H9 (cell line): ENCODE data around the gene SMIM41. TPM values are rescaled to one million over a fixed set of nuclear protein-coding genes. Genes with fewer than 3 reads are reported as not detected.

Experiments
- DNase-seq: peaks from one replicate; pipeline ENCODE4 v3.0.0-alpha.2; 2017
- H2AFZ ChIP-seq: one replicate; pipeline ENCODE4 v1.6.1; 2013; ENCODE audit warnings: mild to moderate bottlenecking, low read length, control low read depth, moderate library complexity
- H2AK5ac ChIP-seq: 2 replicates; pipeline ENCODE4 v1.6.1; 2013; ENCODE audit warnings: low read length, control low read depth, mixed read lengths; ENCODE audit not compliant: insufficient read length
- H2BK120ac ChIP-seq: one replicate; pipeline ENCODE4 v1.6.1; 2013; ENCODE audit warnings: low read depth, mild to moderate bottlenecking, low read length, control low read depth, inconsistent platforms; ENCODE audit not compliant: poor library complexity, severe bottlenecking
- H2BK12ac ChIP-seq: 2 replicates; pipeline ENCODE4 v1.6.1; 2013; ENCODE audit warnings: low read length, control low read depth, mixed read lengths, low read depth; ENCODE audit not compliant: insufficient read length
- H2BK15ac ChIP-seq: 2 replicates; pipeline ENCODE4 v1.6.1; 2013; ENCODE audit warnings: low read depth, low read length, control low read depth
- H2BK20ac ChIP-seq: one replicate; pipeline ENCODE4 v1.6.1; 2013; ENCODE audit warnings: low read depth, mild to moderate bottlenecking, low read length, control low read depth, inconsistent platforms; ENCODE audit not compliant: poor library complexity, severe bottlenecking
- H2BK5ac ChIP-seq: 2 replicates; pipeline ENCODE4 v1.6.1; 2013; ENCODE audit warnings: low read length, control low read depth, mixed read lengths; ENCODE audit not compliant: insufficient read length
- H3K14ac ChIP-seq: 2 replicates; pipeline ENCODE4 v1.6.1; 2013; ENCODE audit warnings: low read length, control low read depth; ENCODE audit not compliant: insufficient read depth
- H3K18ac ChIP-seq: 2 replicates; pipeline ENCODE4 v1.6.1; 2013; ENCODE audit warnings: low read depth, mild to moderate bottlenecking, mixed read lengths, low read length, control low read depth; ENCODE audit not compliant: insufficient read length
- H3K23ac ChIP-seq: 2 replicates; pipeline ENCODE4 v1.6.1; 2013; ENCODE audit warnings: low read length, control low read depth, mixed read lengths, low read depth; ENCODE audit not compliant: insufficient read length
- H3K23me2 ChIP-seq: 2 replicates; pipeline ENCODE4 v1.6.1; 2013; ENCODE audit warnings: low read depth, mild to moderate bottlenecking, mixed read lengths, low read length, control low read depth; ENCODE audit not compliant: insufficient read length, poor library complexity, severe bottlenecking
- H3K27ac ChIP-seq: 2 replicates; pipeline ENCODE4 v1.5.1; 2013; ENCODE audit warnings: low read length, control low read depth, mixed read lengths, low read depth; ENCODE audit not compliant: insufficient read length
- H3K27me3 ChIP-seq: 2 replicates; pipeline ENCODE4 v1.6.1; 2013; ENCODE audit warnings: low read length, control low read depth, inconsistent platforms; ENCODE audit not compliant: insufficient read depth
- H3K4ac ChIP-seq: 2 replicates; pipeline ENCODE4 v1.6.1; 2013; ENCODE audit warnings: low read depth, mild to moderate bottlenecking, control low read depth, inconsistent platforms, low read length, moderate library complexity
- H3K4me1 ChIP-seq: 2 replicates; pipeline ENCODE4 v1.6.1; 2013; ENCODE audit warnings: low read length, control low read depth, inconsistent platforms; ENCODE audit not compliant: insufficient read depth
- H3K4me2 ChIP-seq: 2 replicates; pipeline ENCODE4 v1.6.1; 2013; ENCODE audit warnings: low read length, control low read depth, mixed read lengths; ENCODE audit not compliant: insufficient read length, insufficient read depth
- H3K56ac ChIP-seq: 2 replicates; pipeline ENCODE4 v1.6.1; 2013; ENCODE audit warnings: low read depth, mild to moderate bottlenecking, mixed read lengths, low read length, control low read depth; ENCODE audit not compliant: insufficient read length
- H3K79me1 ChIP-seq: 2 replicates; pipeline ENCODE4 v1.6.1; 2013; ENCODE audit warnings: low read depth, mild to moderate bottlenecking, moderate library complexity, low read length, control low read depth, inconsistent platforms; ENCODE audit not compliant: insufficient read depth, poor library complexity, severe bottlenecking
- H3K79me2 ChIP-seq: 2 replicates; pipeline ENCODE4 v1.6.1; 2013; ENCODE audit warnings: low read length, control low read depth, inconsistent platforms; ENCODE audit not compliant: insufficient read depth
- H3K9ac ChIP-seq: 2 replicates; pipeline ENCODE4 v1.6.1; 2013; ENCODE audit warnings: low read length, control low read depth, mixed read lengths; ENCODE audit not compliant: insufficient read length; ENCODE audit errors: extremely low read depth
- H3K9me3 ChIP-seq: one replicate; pipeline ENCODE4 v1.6.1; 2013; ENCODE audit warnings: low read depth, low read length, inconsistent platforms; ENCODE audit not compliant: control insufficient read depth
- H3T11ph ChIP-seq: one replicate; pipeline ENCODE4 v1.6.1; 2013; ENCODE audit warnings: mild to moderate bottlenecking, low read length, control low read depth, inconsistent platforms
- H4K20me1 ChIP-seq: one replicate; pipeline ENCODE4 v1.6.1; 2013; ENCODE audit not compliant: control insufficient read depth, insufficient read length, insufficient read depth
- H4K5ac ChIP-seq: 2 replicates; pipeline ENCODE4 v1.6.1; 2013; ENCODE audit warnings: low read depth, mild to moderate bottlenecking, mixed read lengths, low read length, control low read depth; ENCODE audit not compliant: insufficient read length
- H4K8ac ChIP-seq: replicated peaks from 2 replicates; pipeline ENCODE4 v1.6.1; 2013; ENCODE audit warnings: low read length, control low read depth, mixed read lengths, low read depth; ENCODE audit not compliant: insufficient read length
- H4K91ac ChIP-seq: 2 replicates; pipeline ENCODE4 v1.6.1; 2013; ENCODE audit warnings: low read depth, mild to moderate bottlenecking, moderate library complexity, mixed read lengths, low read length, control low read depth; ENCODE audit not compliant: insufficient read length
- H3K27ac Mint-ChIP-seq, 3 experiments: 2 replicates in 2 of 3; 3 replicates in 1 of 3; pipeline ENCODE4 v1.8.0; 2020 to 2021; ENCODE audit warnings: mixed read lengths in 3 of 3, mild to moderate bottlenecking in 1 of 3, moderate library complexity in 1 of 3
- H3K27me3 Mint-ChIP-seq: 2 replicates; pipeline ENCODE4 v1.8.0; 2021; ENCODE audit warnings: low read depth, mild to moderate bottlenecking, moderate library complexity, mixed read lengths
- H3K36me3 Mint-ChIP-seq, 3 experiments: 2 replicates in 2 of 3; 3 replicates in 1 of 3; pipeline ENCODE4 v1.8.0; 2020 to 2021; ENCODE audit warnings: low read depth in 3 of 3, mixed read lengths in 3 of 3; ENCODE audit not compliant: insufficient read depth in 1 of 3
- H3K4me1 Mint-ChIP-seq, 2 experiments: 2 replicates each; pipeline ENCODE4 v1.8.0; 2020; ENCODE audit warnings: mixed read lengths in 2 of 2
- H3K4me3 Mint-ChIP-seq, 2 experiments: 2 replicates in 1 of 2; 3 replicates in 1 of 2; pipeline ENCODE4 v1.8.0; 2020 to 2021; ENCODE audit warnings: mild to moderate bottlenecking in 2 of 2, mixed read lengths in 2 of 2, moderate library complexity in 1 of 2
- H3K9me3 Mint-ChIP-seq, 2 experiments: 2 replicates in 1 of 2; 3 replicates in 1 of 2; pipeline ENCODE4 v1.8.0; 2020; ENCODE audit warnings: mild to moderate bottlenecking in 2 of 2, mixed read lengths in 2 of 2, moderate library complexity in 1 of 2
- WGBS: extraction: QIAGEN DNeasy Blood & Tissue Kit; methylation state at CpG from one replicate; pipeline ENCODE4 v1.1.7; 2013; ENCODE audit warnings: missing lambda C conversion rate, low lambda C conversion rate, mixed read lengths; ENCODE audit not compliant: insufficient read length; ENCODE audit errors: extremely low coverage; 5-methylcytosine and 5-hydroxymethylcytosine counted together
- total RNA-seq: library from RNA; stranded (reverse); gene quantifications from 2 replicates; pipeline ENCODE4 v1.2.1, GENCODE V29; 2021
- TF ChIP-seq, protein P1 (sequence below): fragments of 200-600 bp; sonication (generic); conservative IDR thresholded peaks from 3 replicates; pipeline ENCODE4 v1.8.0; 2021; ENCODE audit warnings: antibody characterized with exemption, mild to moderate bottlenecking

Gene SMIM41
- total RNA-seq, 1 experiment from 2014 or later = not detected

DNA sequence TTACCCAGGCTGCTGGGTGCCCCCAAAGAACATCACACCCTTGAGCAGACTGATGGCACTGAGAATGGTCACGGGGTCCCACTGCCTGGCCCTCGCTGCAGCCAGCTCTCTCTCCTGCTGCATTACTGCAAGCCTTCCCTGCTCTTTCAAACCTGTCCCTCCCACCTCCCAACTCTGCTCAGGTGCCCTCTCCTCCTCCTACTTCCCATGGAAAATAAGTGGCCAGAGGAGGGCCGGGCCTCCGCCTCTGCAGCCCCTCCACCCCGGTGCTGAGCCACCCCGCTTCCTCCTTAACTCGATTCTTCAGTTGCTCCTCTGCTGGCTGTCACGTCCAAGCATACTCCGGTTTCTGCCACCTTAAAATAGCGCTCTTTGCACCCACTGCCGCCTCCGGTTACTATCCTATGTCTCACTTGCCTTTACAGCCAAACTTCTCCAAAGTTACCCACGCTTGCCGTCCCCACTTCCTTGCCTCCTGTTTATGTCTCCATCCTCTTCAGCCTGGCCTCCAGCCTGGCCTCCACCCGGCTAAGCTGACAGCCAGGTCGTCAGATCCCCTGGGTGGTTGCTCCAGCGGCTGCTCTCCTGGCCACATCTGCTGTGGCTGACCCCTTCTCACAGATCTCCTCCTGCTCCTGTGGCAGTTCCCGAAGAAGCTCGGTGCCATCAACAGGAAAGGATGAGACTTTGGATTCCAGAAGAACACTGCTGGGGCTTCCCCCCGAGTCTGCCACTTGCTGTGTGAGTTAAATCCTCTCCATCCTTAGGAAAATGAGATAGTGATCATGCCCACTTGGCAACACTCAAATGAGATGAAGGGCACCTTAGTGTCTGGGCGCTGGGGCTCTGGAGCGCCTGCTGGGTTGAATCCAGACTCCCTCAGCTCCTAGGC is 7.7 kb downstream of the SMIM41 start:
- H3K36me3 Mint-ChIP-seq = no peaks in the 10 kb centered on the region
- H3K4me3 Mint-ChIP-seq = no peak overlapping the region; a peak in 1 of 5 replicates
- Histone ChIP-seq H4K8ac (no peak overlapping the region), H4K5ac (no peak overlapping the region), H3K23me2 (no peaks in the 10 kb centered on the region), H3T11ph (no peak overlapping the region), H3K4ac (no peak overlapping the region), H2AK5ac (no peak overlapping the region), H2BK12ac (no peak overlapping the region), H2BK15ac (no peak overlapping the region), H3K79me2 (no peaks in the 10 kb centered on the region), H2BK5ac (no peak overlapping the region), H3K27ac (no peak overlapping the region), H4K91ac (no peak overlapping the region), H2BK20ac (no peak overlapping the region), H3K79me1 (no peaks in the 10 kb centered on the region), H3K9me3 (no peaks in the 10 kb centered on the region), H3K23ac (no peak overlapping the region), H2AFZ (no peak overlapping the region), H3K4me1 (no peaks in the 10 kb centered on the region; the same call in 1 of the 2 replicates), H4K20me1 (no peaks in the 10 kb centered on the region), H3K4me2 (no peak overlapping the region), H3K18ac (no peak overlapping the region), H3K14ac (no peak overlapping the region), H3K56ac (no peak overlapping the region), H3K9ac (no peak overlapping the region), H3K27me3 (no peaks in the 10 kb centered on the region), H2BK120ac (no peak overlapping the region)
- H3K27me3 Mint-ChIP-seq = peaks cover 20% of the 10 kb centered on the region
- H3K9me3 Mint-ChIP-seq = no peaks in the 10 kb centered on the region
- no peak for DNase-seq
- H3K4me1 Mint-ChIP-seq = peaks cover 20 to 32% of the 10 kb centered on the region in 2 experiments
- no CpG with 5 or more reads among the region's 22 CpGs for WGBS
- H3K27ac Mint-ChIP-seq = no peak overlapping the region; a peak in 1 of 7 replicates
- TF ChIP-seq, protein P1, sequence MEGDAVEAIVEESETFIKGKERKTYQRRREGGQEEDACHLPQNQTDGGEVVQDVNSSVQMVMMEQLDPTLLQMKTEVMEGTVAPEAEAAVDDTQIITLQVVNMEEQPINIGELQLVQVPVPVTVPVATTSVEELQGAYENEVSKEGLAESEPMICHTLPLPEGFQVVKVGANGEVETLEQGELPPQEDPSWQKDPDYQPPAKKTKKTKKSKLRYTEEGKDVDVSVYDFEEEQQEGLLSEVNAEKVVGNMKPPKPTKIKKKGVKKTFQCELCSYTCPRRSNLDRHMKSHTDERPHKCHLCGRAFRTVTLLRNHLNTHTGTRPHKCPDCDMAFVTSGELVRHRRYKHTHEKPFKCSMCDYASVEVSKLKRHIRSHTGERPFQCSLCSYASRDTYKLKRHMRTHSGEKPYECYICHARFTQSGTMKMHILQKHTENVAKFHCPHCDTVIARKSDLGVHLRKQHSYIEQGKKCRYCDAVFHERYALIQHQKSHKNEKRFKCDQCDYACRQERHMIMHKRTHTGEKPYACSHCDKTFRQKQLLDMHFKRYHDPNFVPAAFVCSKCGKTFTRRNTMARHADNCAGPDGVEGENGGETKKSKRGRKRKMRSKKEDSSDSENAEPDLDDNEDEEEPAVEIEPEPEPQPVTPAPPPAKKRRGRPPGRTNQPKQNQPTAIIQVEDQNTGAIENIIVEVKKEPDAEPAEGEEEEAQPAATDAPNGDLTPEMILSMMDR = no peak
